GM12878 (cell line): ENCODE measurements around the gene ORC4. TPM values are rescaled to one million over a fixed set of nuclear protein-coding genes. Genes with fewer than 3 reads are reported as not detected.

Experiments used
- ATF7 ChIP-seq: fragments of 450-650 bp; IDR thresholded peaks from 2 replicates; pipeline ENCODE4 v1.6.1; 2016; ENCODE audit warnings: low read depth, mild to moderate bottlenecking
- EP300 ChIP-seq, 2 experiments: fragments of 150-350 bp in 1 of 2; IDR thresholded peaks; 2 replicates each; pipeline ENCODE4 v1.6.1; 2011 to 2012; ENCODE audit warnings: low read depth in 2 of 2, low read length in 2 of 2, borderline replicate concordance in 1 of 2, improper control_type of control experiment in 1 of 2, inconsistent platforms in 1 of 2; ENCODE audit not compliant: control insufficient read depth in 1 of 2
- JUNB ChIP-seq: IDR thresholded peaks from 2 replicates; pipeline ENCODE4 v1.6.1; 2016; ENCODE audit warnings: antibody characterized with exemption, mild to moderate bottlenecking
- MYB ChIP-seq: fragments of 150-350 bp; IDR thresholded peaks from 2 replicates; pipeline ENCODE4 v1.6.1; 2014; ENCODE audit warnings: mild to moderate bottlenecking, low read depth, low read length, borderline replicate concordance
- STAT1 ChIP-seq: fragments of 450-650 bp; conservative IDR thresholded peaks from 2 replicates; pipeline ENCODE4 v1.6.1; 2014; ENCODE audit warnings: antibody characterized with exemption, mild to moderate bottlenecking
- STAT3 ChIP-seq: IDR thresholded peaks from 2 replicates; pipeline ENCODE4 v1.6.1; 2011; ENCODE audit warnings: low read depth, low read length, improper control_type of control experiment
- SUZ12 ChIP-seq: fragments of 200-600 bp; sonication (generic); IDR thresholded peaks from one replicate; pipeline ENCODE4 v1.6.1; 2018; ENCODE audit warnings: antibody characterized with exemption, mild to moderate bottlenecking; ENCODE audit not compliant: unreplicated experiment
- TAF1 ChIP-seq: IDR thresholded peaks from 2 replicates; pipeline ENCODE4 v1.6.1; 2011; ENCODE audit warnings: mild to moderate bottlenecking, low read depth, low read length, borderline replicate concordance
- ZNF24 ChIP-seq: fragments of 450-650 bp; IDR thresholded peaks from 2 replicates; pipeline ENCODE4 v1.6.1; 2017; ENCODE audit warnings: antibody characterized with exemption, mild to moderate bottlenecking
- polyA plus RNA-seq, 11 experiments: library from polyadenylated mRNA; depleted of rRNA in 4 of 11; unstranded in 6 of 11; stranded (reverse) in 5 of 11; fragments of >200 nt; fragmentation: Nextera tagmentation in 4 of 11; fragmentation: Illumina TruSeq in 1 of 11; extraction: Ambion mirVana in 4 of 11; extraction: Trizol in 1 of 11; gene quantifications; 1 replicate in 1 of 11; 2 replicates in 10 of 11; pipeline versions ENCODE4 v1.2.1 to v1.2.3, GENCODE V29; 2011 to 2016; ENCODE audit warnings: inconsistent platforms in 2 of 11, missing spikeins in 2 of 11, low read depth in 1 of 11
- total RNA-seq, 4 experiments: library from RNA; depleted of rRNA in 3 of 4; stranded (reverse); fragments of >200 nt in 3 of 4; fragmentation: Illumina TruSeq in 1 of 4; extraction: Trizol in 1 of 4; gene quantifications; 2 replicates each; pipeline versions ENCODE4 v1.2.1 to v1.2.3, GENCODE V29; 2013 to 2021
- TF ChIP-seq, protein P1 (sequence below): IDR thresholded peaks from 2 replicates; pipeline ENCODE4 v1.6.1; 2011; ENCODE audit warnings: borderline replicate concordance, low read depth, mild to moderate bottlenecking, moderate library complexity, mixed read lengths, low read length; ENCODE audit not compliant: insufficient read depth; ENCODE audit errors: extremely low read length
- TF ChIP-seq, protein P2 (sequence below): IDR thresholded peaks from 2 replicates; pipeline ENCODE4 v1.6.1; 2012; ENCODE audit warnings: improper control_type of control experiment, low read depth, low read length; ENCODE audit not compliant: insufficient replicate concordance
- TF ChIP-seq, protein P3 (sequence below): fragments of 450-650 bp; IDR thresholded peaks from 2 replicates; pipeline ENCODE4 v1.6.1; 2014; ENCODE audit warnings: mild to moderate bottlenecking
- TF ChIP-seq, protein P4 (sequence below): fragments of 150-350 bp; IDR thresholded peaks from 2 replicates; pipeline ENCODE4 v1.6.1; 2014; ENCODE audit warnings: mild to moderate bottlenecking, low read depth, low read length
- TF ChIP-seq, protein P5 (sequence below): fragments of 450-650 bp; formaldehyde crosslinking; IDR thresholded peaks from 2 replicates; pipeline ENCODE4 v1.4.0; 2020; ENCODE audit warnings: mild to moderate bottlenecking, moderate library complexity

ORC4 gene
- total and polyA plus RNA-seq, 10 of the 15 experiments (the other 5 are each of a cell fraction or from before 2014, with no cell fraction given) = 25.7 to 71.3 (median 52.1) TPM

DNA sequence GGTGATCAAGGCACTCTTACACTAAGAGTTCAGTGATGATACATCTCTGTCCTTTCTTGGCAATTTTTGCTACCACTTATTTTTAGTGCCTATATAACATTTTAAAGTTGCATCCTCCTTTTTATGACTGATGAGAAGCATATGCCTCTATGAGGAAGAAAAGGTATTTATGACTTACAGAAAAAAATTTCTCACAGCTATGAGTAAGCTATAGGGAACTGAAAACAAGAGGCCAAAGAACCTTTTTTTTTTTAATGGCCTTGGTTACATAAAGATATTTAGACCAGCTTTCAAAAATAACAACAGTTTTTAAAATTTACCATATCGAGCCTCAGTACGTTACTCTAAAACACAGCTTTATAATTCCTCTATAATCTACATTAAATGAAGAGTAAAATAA, 21.7 kb upstream of the ORC4 start (continued):
- TF ChIP-seq, protein P1, sequence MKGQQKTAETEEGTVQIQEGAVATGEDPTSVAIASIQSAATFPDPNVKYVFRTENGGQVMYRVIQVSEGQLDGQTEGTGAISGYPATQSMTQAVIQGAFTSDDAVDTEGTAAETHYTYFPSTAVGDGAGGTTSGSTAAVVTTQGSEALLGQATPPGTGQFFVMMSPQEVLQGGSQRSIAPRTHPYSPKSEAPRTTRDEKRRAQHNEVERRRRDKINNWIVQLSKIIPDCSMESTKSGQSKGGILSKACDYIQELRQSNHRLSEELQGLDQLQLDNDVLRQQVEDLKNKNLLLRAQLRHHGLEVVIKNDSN = no peak
- no peak for TF ChIP-seq ZNF24
- TF ChIP-seq, protein P2, sequence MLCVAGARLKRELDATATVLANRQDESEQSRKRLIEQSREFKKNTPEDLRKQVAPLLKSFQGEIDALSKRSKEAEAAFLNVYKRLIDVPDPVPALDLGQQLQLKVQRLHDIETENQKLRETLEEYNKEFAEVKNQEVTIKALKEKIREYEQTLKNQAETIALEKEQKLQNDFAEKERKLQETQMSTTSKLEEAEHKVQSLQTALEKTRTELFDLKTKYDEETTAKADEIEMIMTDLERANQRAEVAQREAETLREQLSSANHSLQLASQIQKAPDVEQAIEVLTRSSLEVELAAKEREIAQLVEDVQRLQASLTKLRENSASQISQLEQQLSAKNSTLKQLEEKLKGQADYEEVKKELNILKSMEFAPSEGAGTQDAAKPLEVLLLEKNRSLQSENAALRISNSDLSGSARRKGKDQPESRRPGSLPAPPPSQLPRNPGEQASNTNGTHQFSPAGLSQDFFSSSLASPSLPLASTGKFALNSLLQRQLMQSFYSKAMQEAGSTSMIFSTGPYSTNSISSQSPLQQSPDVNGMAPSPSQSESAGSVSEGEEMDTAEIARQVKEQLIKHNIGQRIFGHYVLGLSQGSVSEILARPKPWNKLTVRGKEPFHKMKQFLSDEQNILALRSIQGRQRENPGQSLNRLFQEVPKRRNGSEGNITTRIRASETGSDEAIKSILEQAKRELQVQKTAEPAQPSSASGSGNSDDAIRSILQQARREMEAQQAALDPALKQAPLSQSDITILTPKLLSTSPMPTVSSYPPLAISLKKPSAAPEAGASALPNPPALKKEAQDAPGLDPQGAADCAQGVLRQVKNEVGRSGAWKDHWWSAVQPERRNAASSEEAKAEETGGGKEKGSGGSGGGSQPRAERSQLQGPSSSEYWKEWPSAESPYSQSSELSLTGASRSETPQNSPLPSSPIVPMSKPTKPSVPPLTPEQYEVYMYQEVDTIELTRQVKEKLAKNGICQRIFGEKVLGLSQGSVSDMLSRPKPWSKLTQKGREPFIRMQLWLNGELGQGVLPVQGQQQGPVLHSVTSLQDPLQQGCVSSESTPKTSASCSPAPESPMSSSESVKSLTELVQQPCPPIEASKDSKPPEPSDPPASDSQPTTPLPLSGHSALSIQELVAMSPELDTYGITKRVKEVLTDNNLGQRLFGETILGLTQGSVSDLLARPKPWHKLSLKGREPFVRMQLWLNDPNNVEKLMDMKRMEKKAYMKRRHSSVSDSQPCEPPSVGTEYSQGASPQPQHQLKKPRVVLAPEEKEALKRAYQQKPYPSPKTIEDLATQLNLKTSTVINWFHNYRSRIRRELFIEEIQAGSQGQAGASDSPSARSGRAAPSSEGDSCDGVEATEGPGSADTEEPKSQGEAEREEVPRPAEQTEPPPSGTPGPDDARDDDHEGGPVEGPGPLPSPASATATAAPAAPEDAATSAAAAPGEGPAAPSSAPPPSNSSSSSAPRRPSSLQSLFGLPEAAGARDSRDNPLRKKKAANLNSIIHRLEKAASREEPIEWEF = no peak
- TF ChIP-seq JUNB = peak; percentile 83
- TF ChIP-seq, protein P3, sequence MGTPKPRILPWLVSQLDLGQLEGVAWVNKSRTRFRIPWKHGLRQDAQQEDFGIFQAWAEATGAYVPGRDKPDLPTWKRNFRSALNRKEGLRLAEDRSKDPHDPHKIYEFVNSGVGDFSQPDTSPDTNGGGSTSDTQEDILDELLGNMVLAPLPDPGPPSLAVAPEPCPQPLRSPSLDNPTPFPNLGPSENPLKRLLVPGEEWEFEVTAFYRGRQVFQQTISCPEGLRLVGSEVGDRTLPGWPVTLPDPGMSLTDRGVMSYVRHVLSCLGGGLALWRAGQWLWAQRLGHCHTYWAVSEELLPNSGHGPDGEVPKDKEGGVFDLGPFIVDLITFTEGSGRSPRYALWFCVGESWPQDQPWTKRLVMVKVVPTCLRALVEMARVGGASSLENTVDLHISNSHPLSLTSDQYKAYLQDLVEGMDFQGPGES = no peak
- no peak for TF ChIP-seq SUZ12
- TF ChIP-seq MYB = no peak
- peak; percentile 64 for TF ChIP-seq ATF7
- TF ChIP-seq TAF1 = no peak
- TF ChIP-seq, protein P4, sequence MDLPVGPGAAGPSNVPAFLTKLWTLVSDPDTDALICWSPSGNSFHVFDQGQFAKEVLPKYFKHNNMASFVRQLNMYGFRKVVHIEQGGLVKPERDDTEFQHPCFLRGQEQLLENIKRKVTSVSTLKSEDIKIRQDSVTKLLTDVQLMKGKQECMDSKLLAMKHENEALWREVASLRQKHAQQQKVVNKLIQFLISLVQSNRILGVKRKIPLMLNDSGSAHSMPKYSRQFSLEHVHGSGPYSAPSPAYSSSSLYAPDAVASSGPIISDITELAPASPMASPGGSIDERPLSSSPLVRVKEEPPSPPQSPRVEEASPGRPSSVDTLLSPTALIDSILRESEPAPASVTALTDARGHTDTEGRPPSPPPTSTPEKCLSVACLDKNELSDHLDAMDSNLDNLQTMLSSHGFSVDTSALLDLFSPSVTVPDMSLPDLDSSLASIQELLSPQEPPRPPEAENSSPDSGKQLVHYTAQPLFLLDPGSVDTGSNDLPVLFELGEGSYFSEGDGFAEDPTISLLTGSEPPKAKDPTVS = no peak
- no peak for TF ChIP-seq STAT1
- no peak for TF ChIP-seq STAT3
- TF ChIP-seq EP300 (IDR thresholded peaks at IDR 0.05; ENCODE audit: borderline replicate concordance in 1 of 2, control insufficient read depth in 1 of 2, low read depth in 2 of 2, low read length in 2 of 2) = peak; percentile 76 to 83
- TF ChIP-seq, protein P5, sequence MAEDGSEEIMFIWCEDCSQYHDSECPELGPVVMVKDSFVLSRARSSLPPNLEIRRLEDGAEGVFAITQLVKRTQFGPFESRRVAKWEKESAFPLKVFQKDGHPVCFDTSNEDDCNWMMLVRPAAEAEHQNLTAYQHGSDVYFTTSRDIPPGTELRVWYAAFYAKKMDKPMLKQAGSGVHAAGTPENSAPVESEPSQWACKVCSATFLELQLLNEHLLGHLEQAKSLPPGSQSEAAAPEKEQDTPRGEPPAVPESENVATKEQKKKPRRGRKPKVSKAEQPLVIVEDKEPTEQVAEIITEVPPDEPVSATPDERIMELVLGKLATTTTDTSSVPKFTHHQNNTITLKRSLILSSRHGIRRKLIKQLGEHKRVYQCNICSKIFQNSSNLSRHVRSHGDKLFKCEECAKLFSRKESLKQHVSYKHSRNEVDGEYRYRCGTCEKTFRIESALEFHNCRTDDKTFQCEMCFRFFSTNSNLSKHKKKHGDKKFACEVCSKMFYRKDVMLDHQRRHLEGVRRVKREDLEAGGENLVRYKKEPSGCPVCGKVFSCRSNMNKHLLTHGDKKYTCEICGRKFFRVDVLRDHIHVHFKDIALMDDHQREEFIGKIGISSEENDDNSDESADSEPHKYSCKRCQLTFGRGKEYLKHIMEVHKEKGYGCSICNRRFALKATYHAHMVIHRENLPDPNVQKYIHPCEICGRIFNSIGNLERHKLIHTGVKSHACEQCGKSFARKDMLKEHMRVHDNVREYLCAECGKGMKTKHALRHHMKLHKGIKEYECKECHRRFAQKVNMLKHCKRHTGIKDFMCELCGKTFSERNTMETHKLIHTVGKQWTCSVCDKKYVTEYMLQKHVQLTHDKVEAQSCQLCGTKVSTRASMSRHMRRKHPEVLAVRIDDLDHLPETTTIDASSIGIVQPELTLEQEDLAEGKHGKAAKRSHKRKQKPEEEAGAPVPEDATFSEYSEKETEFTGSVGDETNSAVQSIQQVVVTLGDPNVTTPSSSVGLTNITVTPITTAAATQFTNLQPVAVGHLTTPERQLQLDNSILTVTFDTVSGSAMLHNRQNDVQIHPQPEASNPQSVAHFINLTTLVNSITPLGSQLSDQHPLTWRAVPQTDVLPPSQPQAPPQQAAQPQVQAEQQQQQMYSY = no peak
- TF ChIP-seq, all 136 proteins: peak for 38
